GM21619 (cell line): ENCODE data around the gene MAN2A1.
"Not testable (repeated sequence)": the region's sequence is repeated elsewhere in the genome, so short reads cannot be mapped to it uniquely, and the experiment has no call there.

Experiments used
- ATAC-seq: cut with Tn5 transposase; IDR thresholded peaks from one replicate; pipeline ENCODE4 v1.9.1; 2021; ENCODE audit not compliant: unreplicated experiment

The MAN2A1 gene

GRCh38 chr5:109750463-109750862 is 60.7 kb downstream of the MAN2A1 start:
- no peak for ATAC-seq

GRCh38 chr5:109753279-109753678 is 63.6 kb downstream of the MAN2A1 start:
- ATAC-seq = no peak

GRCh38 chr5:109754319-109754718 is 64.6 kb downstream of the MAN2A1 start:
- no peak for ATAC-seq

- no peak for ATAC-seq
These were observed 66.0 kb downstream of the MAN2A1 start for GRCh38 chr5:109755761-109756160.

- ATAC-seq = no peak
These were observed 66.9 kb downstream of the MAN2A1 start for GRCh38 chr5:109756543-109757185.

- no peak for ATAC-seq
These were observed 67.8 kb downstream of the MAN2A1 start for GRCh38 chr5:109757490-109757889.

GRCh38 chr5:109759306-109759705 is 69.6 kb downstream of the MAN2A1 start:
- ATAC-seq = peak; percentile 66

GRCh38 chr5:109760130-109760529 is 70.4 kb downstream of the MAN2A1 start:
- not testable (repeated sequence) for ATAC-seq

GRCh38 chr5:109762821-109763220 is 73.1 kb downstream of the MAN2A1 start:
- no peak for ATAC-seq

GRCh38 chr5:109767184-109767995 is 77.7 kb downstream of the MAN2A1 start:
- no peak for ATAC-seq

- no peak for ATAC-seq
These were observed 78.3 kb downstream of the MAN2A1 start for GRCh38 chr5:109767997-109768396.

GRCh38 chr5:109769597-109770291 is 80.0 kb downstream of the MAN2A1 start:
- no peak for ATAC-seq

- ATAC-seq = no peak
These were observed 85.4 kb downstream of the MAN2A1 start for GRCh38 chr5:109775130-109775529.

- no peak for ATAC-seq
These were observed 89.5 kb downstream of the MAN2A1 start for GRCh38 chr5:109779036-109779735.

GRCh38 chr5:109784687-109785086 is 95.0 kb downstream of the MAN2A1 start:
- ATAC-seq = no peak

- no peak for ATAC-seq
These were observed 96.6 kb downstream of the MAN2A1 start for GRCh38 chr5:109786206-109786855.

GRCh38 chr5:109788596-109788995 is 98.9 kb downstream of the MAN2A1 start:
- ATAC-seq = peak; percentile 97

GRCh38 chr5:109792613-109793012 is 102.9 kb downstream of the MAN2A1 start:
- ATAC-seq = no peak

- ATAC-seq = no peak
These were observed 114.1 kb downstream of the MAN2A1 start for GRCh38 chr5:109803854-109804253.

GRCh38 chr5:109805472-109805871 is 115.7 kb downstream of the MAN2A1 start:
- ATAC-seq = peak; percentile 49

- ATAC-seq = peak; percentile 35
These were observed 116.2 kb downstream of the MAN2A1 start for GRCh38 chr5:109805883-109806282.
